GM12878 (cell line): ENCODE results near the gene KAT14. TPM values are rescaled to one million over a fixed set of nuclear protein-coding genes. Genes with fewer than 3 reads are reported as not detected.

Experiments
- ATAC-seq: fragments of 200-7000 bp; cut with Tn5 transposase; 3 replicates; pipeline ENCODE4 v1.9.1; 2020; ENCODE audit warnings: mild to moderate bottlenecking, moderate library complexity
- BruUV-seq: library from RNA; stranded (reverse); fragments of 400-500 nt; replicated peaks from 2 replicates; lab custom pipeline; 2021; lab: Mats Ljungman, UMichigan
- CTCF ChIA-PET: fragments of 300-600 bp; sonication (Branson Sonifier 250); formaldehyde crosslinking; extraction: SDS; loops from one replicate; lab custom pipeline; 2021; ENCODE audit warnings: inconsistent platforms; lab: Yijun Ruan, JAX
- POLR2A ChIA-PET: fragments of 350-600 bp; formaldehyde crosslinking; extraction: SDS; loops from one replicate; lab custom pipeline; 2021; ENCODE audit warnings: inconsistent platforms; lab: Charles Lee
- RAD21 ChIA-PET: fragments of 300-600 bp; sonication (Branson Sonifier 250); formaldehyde crosslinking; loops from one replicate; lab custom pipeline; 2023; ENCODE audit warnings: antibody characterized with exemption; ENCODE audit not compliant: unreplicated experiment; lab: Charles Lee
- SMC1A ChIA-PET: fragments of 300-600 bp; sonication (Branson Sonifier 250); formaldehyde crosslinking; loops from one replicate; lab custom pipeline; 2023; ENCODE audit not compliant: unreplicated experiment, uncharacterized antibody; lab: Charles Lee
- DNase-seq: peaks from one replicate; pipeline ENCODE4 v3.0.0-alpha.2; 2011; ENCODE audit warnings: low read depth, low spot score
- FAIRE-seq: peaks from 3 replicates; lab custom pipeline; 2011; peaks lifted over from hg19 to GRCh38; lab: Jason Lieb, UNC
- H2AFZ ChIP-seq: 2 replicates; pipeline ENCODE4 v1.6.0; 2011; ENCODE audit warnings: low read depth, low read length, control low read depth; ENCODE audit not compliant: control insufficient read depth
- H3K27ac ChIP-seq: 2 replicates; pipeline ENCODE4 v1.5.1; 2011; ENCODE audit warnings: control low read depth; ENCODE audit not compliant: control insufficient read depth, insufficient read depth
- H3K27me3 ChIP-seq, 2 experiments: replicated peaks in 1 of 2; 2 replicates each; pipeline versions ENCODE4 v1.6.0 to v1.6.1; 2011; ENCODE audit warnings: low read length in 1 of 2; ENCODE audit not compliant: control insufficient read depth in 2 of 2, insufficient read depth in 2 of 2
- H3K36me3 ChIP-seq, 2 experiments: 2 replicates each; pipeline ENCODE4 v1.5.1; 2011; ENCODE audit warnings: low read length in 1 of 2; ENCODE audit not compliant: control insufficient read depth in 2 of 2, insufficient read depth in 2 of 2
- H3K4me1 ChIP-seq: 2 replicates; pipeline ENCODE4 v1.6.1; 2011; ENCODE audit warnings: mild to moderate bottlenecking, low read length, moderate library complexity, mixed read lengths; ENCODE audit not compliant: control insufficient read depth, insufficient read depth
- H3K4me2 ChIP-seq: 2 replicates; pipeline ENCODE4 v1.6.0; 2011; ENCODE audit warnings: control low read depth; ENCODE audit not compliant: control insufficient read depth, insufficient read depth
- H3K4me3 ChIP-seq: fragments of 200-600 bp; sonication (generic); 2 replicates; pipeline ENCODE4 v1.5.1; 2016
- H3K79me2 ChIP-seq: 2 replicates; pipeline ENCODE4 v1.6.0; 2011; ENCODE audit warnings: low read length; ENCODE audit not compliant: control insufficient read depth, insufficient read depth
- H3K9ac ChIP-seq: 2 replicates; pipeline ENCODE4 v1.8.0; 2011; ENCODE audit warnings: low read length, control low read depth, mixed read lengths; ENCODE audit not compliant: control insufficient read depth, insufficient read depth
- H3K9me3 ChIP-seq: replicated peaks from 3 replicates; pipeline ENCODE4 v1.5.1; 2011; ENCODE audit warnings: mild to moderate bottlenecking, low read length; ENCODE audit not compliant: control insufficient read depth, insufficient read depth
- H4K20me1 ChIP-seq: 2 replicates; pipeline ENCODE4 v1.6.0; 2011; ENCODE audit not compliant: control insufficient read depth, insufficient read depth
- ATF3 ChIP-seq: IDR thresholded peaks from 2 replicates; pipeline ENCODE4 v1.6.1; 2011; ENCODE audit warnings: low read depth, mild to moderate bottlenecking, low read length, moderate library complexity, borderline replicate concordance; ENCODE audit errors: extremely low read depth
- BACH1 ChIP-seq: fragments of 450-650 bp; IDR thresholded peaks from 2 replicates; pipeline ENCODE4 v1.6.1; 2017; ENCODE audit warnings: mild to moderate bottlenecking, borderline replicate concordance
- GABPA ChIP-seq: IDR thresholded peaks from 2 replicates; pipeline ENCODE4 v1.6.1; 2014; ENCODE audit warnings: antibody characterized with exemption, low read depth, mild to moderate bottlenecking, inconsistent platforms
- NFXL1 ChIP-seq: fragments of 450-650 bp; IDR thresholded peaks from 2 replicates; pipeline ENCODE4 v1.6.1; 2017; ENCODE audit warnings: antibody characterized with exemption, mild to moderate bottlenecking, borderline replicate concordance
- SMC3 ChIP-seq: IDR thresholded peaks from 2 replicates; pipeline ENCODE4 v1.6.1; 2011; ENCODE audit warnings: low read length, improper control_type of control experiment, borderline replicate concordance
- SRF ChIP-seq, 2 experiments: IDR thresholded peaks; 2 replicates each; pipeline ENCODE4 v1.6.1; 2011; ENCODE audit warnings: low read depth in 2 of 2, low read length in 2 of 2, mild to moderate bottlenecking in 1 of 2, moderate library complexity in 1 of 2
- WGBS: methylation state at CpG from one replicate; pipeline ENCODE4 v1.1.6; 2016; ENCODE audit warnings: low lambda C conversion rate; ENCODE audit not compliant: insufficient replicate concordance, insufficient coverage; ENCODE audit errors: missing lambda C conversion rate; 5-methylcytosine and 5-hydroxymethylcytosine counted together
- in situ Hi-C: fragments of 300-500 bp; cut with MboI; formaldehyde crosslinking; loops from 9 replicates; pipeline ENCODE4 v1.14.3; 2018; ENCODE audit warnings: mixed read lengths
- intact Hi-C: fragments of 100-400 bp; cut with micrococcal nuclease; formaldehyde crosslinking; loops from one replicate; pipeline ENCODE4 v1.14.2; 2022; ENCODE audit not compliant: unreplicated experiment
- polyA plus RNA-seq, 11 experiments: library from polyadenylated mRNA; depleted of rRNA in 4 of 11; unstranded in 6 of 11; stranded (reverse) in 5 of 11; fragments of >200 nt; fragmentation: Nextera tagmentation in 4 of 11; fragmentation: Illumina TruSeq in 1 of 11; extraction: Ambion mirVana in 4 of 11; extraction: Trizol in 1 of 11; gene quantifications; 1 replicate in 1 of 11; 2 replicates in 10 of 11; pipeline versions ENCODE4 v1.2.1 to v1.2.3, GENCODE V29; 2011 to 2016; ENCODE audit warnings: inconsistent platforms in 2 of 11, missing spikeins in 2 of 11, low read depth in 1 of 11
- total RNA-seq, 4 experiments: library from RNA; depleted of rRNA in 3 of 4; stranded (reverse); fragments of >200 nt in 3 of 4; fragmentation: Illumina TruSeq in 1 of 4; extraction: Trizol in 1 of 4; gene quantifications; 2 replicates each; pipeline versions ENCODE4 v1.2.1 to v1.2.3, GENCODE V29; 2013 to 2021

The KAT14 gene
- total and polyA plus RNA-seq, 10 of the 15 experiments (the other 5 are each of a cell fraction or from before 2014, with no cell fraction given) = 4.0 to 19.9 (median 13.9) TPM

- H3K4me3 ChIP-seq = no peak overlapping the region
- TF ChIP-seq GABPA = no peak
- TF ChIP-seq NFXL1 = no peak
- no peak for TF ChIP-seq SRF (IDR thresholded peaks at IDR 0.05; ENCODE audit: low read depth in 2 of 2, low read length in 2 of 2)
- no peak for TF ChIP-seq SMC3
- TF ChIP-seq, all 136 proteins: peak for 0
- ChIA-PET POLR2A (no interaction called here), CTCF (no interaction called here), SMC1A (no interaction called here), RAD21 (no interaction called here)
- FAIRE-seq (no peak), ATAC-seq (no peak), DNase-seq (no peak)
- Histone ChIP-seq H4K20me1 (no peaks in the 10 kb centered on the region), H3K36me3 (no peaks in the 10 kb centered on the region), H3K9ac (no peak overlapping the region), H3K27ac (no peak overlapping the region), H3K9me3 (no peaks in the 10 kb centered on the region), H3K4me2 (no peak overlapping the region), H2AFZ (no peak overlapping the region), H3K4me1 (no peaks in the 10 kb centered on the region), H3K27me3 (no peaks in the 10 kb centered on the region), H3K79me2 (no peaks in the 10 kb centered on the region)
- in situ Hi-C loops (no loop called here), intact Hi-C loops (no loop called here)
- 72% methylated on average over 3 of the region's 3 CpGs for WGBS
- BruUV-seq = no TSS peak
These were observed 58.3 kb downstream of the KAT14 start for GRCh38 chr20:18195931-18196330.

- no peak overlapping the region for H3K27ac ChIP-seq
- H3K4me3 ChIP-seq = no peak overlapping the region
- H3K9ac ChIP-seq = no peak overlapping the region
- in situ Hi-C loops (no loop called here), intact Hi-C loops (no loop called here)
- FAIRE-seq (no peak), DNase-seq (no peak), ATAC-seq (no peak)
- no peaks in the 10 kb centered on the region for H4K20me1 ChIP-seq
- no peak overlapping the region for H3K4me2 ChIP-seq
- no TSS peak for BruUV-seq
- RAD21 ChIA-PET = no interaction called here
- no peaks in the 10 kb centered on the region for H3K4me1 ChIP-seq
- no peaks in the 10 kb centered on the region for H3K27me3 ChIP-seq
- POLR2A ChIA-PET = interaction anchor here (1.0 kb wide), 1 partner anchor 9 kb away, joined by 3 read pairs; no protein-coding TSS in a partner anchor
- WGBS = 97% methylated on average over 11 of the region's 12 CpGs
- H2AFZ ChIP-seq = no peak overlapping the region
- SMC1A ChIA-PET = interaction anchor here (1.2 kb wide), 1 partner anchor 13 kb away, joined by 3 read pairs; no protein-coding TSS in a partner anchor
- no peak for TF ChIP-seq ATF3
- TF ChIP-seq BACH1 = no peak
- H3K36me3 ChIP-seq = no peaks in the 10 kb centered on the region
- H3K9me3 ChIP-seq = peaks cover 3% of the 10 kb centered on the region; the same call in 2 of the 3 replicates
- H3K79me2 ChIP-seq = no peaks in the 10 kb centered on the region
- CTCF ChIA-PET = interaction anchor here (0.6 to 0.7 kb wide), 2 partner anchors 14 to 17 kb away, joined by 3 read pairs; no protein-coding TSS in a partner anchor
These were observed 59.9 kb downstream of the KAT14 start for GRCh38 chr20:18197382-18198070.
